Stimulated activated CD4-positive, alpha-beta T cell treated with anti-CD3 and anti-CD28 coated beads, Interleukin-4, amount 100 ng/mL, for 4 hours (primary cell): ENCODE measurements around the gene TSACC.
"Not testable (repeated sequence)": the region's sequence is repeated elsewhere in the genome, so short reads cannot be mapped to it uniquely, and the experiment has no call there.

Source experiments
- DNase-seq, 2 experiments: peaks; one replicate each; pipeline ENCODE4 v3.0.0-alpha.2; 2020

TSACC gene

DNA sequence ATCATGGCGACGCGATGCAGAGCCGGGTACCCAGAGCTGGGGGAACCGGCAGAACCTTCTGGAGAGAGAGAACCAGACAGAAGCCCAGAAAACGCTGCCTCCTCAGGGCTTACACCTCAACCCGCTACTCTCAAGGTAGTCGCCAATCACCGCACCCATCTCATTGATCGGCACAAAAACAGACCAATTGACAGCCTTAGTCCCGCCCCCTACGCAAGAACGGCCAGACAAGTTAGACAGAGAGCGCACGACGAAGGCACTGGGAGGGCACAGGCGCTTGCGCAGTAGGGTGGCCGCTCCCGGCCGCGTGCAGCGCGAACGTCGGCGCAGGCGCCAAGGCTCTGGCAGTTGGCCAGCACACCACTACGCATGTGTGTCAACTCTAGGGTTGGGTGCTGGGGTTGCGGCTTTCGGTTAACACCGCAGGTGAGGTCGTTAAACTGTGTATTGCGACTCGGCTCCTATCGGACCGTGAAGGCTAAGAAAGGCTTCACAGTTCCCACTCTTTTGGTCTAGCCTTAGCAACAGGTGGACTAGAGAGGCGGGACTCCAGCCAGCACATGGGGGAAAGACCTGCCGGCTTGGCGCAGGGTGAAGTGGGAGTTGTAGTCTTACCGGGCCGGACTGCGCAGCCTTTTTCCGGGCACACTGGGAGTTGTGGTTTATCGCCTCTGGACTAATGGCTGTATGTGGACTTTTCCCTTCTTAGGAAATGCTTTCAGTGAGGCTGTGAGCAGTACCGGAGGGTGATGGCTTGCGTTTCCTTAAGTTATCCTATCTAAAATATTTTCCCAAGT, at the start of gene TSACC, which contains the start of gene CCT3:
Gene TSACC (plus strand): TSS at position 347 of the 797 bp plus-strand sequence. CDS start 1,232 bp downstream, outside the sequence.
Gene CCT3 (minus strand): TSS at position 113 of the 797 bp plus-strand sequence. CDS start 108 bp downstream, at position 5.
- DNase-seq = peak; percentile 99

GRCh38 chr1:156289857-156290256, 48.5 kb upstream of the TSACC start:
- no peak for DNase-seq

DNA sequence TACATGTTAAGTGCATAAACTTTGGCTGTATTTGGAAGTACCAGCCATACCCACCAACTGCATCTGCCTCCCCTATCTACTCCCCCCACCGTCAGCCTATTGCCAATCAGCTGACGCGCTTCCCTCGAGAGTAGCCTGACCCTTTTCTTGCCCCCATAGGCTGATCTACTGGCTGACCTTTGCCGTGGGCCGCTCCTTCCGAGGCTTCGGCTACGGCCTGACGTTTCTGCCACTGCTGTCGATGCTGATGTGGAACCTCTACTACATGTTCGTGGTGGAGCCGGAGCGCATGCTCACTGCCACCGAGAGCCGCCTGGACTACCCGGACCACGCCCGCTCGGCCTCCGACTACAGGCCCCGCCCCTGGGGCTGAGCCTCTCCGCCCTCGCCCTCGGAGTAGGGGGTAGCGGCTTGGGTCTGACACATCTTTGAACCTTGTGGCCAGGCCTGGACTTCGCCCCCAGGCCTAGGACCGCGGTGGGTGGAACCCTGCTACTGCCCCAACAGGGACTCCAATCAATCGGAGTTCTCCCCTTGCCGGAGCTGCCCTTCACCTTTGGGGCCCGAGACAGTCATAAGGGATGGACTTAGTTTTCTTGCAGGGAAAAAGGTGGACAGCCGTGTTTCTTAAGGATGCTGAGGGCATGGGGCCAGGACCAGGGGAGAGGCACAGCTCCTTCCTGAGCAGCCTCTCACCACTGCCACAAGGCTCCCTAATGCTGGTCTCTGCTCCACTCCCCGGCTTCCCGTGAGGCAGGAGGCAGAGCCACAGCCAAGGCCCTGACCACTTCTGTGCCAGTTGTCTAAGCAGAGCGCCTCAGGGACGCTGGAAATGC, 46.9 kb upstream of the TSACC start:
- DNase-seq = peak in 1 of 2 experiments; percentile 18

- DNase-seq = no peak
Measured at GRCh38 chr1:156293098-156293434, 45.3 kb upstream of the TSACC start.

DNA sequence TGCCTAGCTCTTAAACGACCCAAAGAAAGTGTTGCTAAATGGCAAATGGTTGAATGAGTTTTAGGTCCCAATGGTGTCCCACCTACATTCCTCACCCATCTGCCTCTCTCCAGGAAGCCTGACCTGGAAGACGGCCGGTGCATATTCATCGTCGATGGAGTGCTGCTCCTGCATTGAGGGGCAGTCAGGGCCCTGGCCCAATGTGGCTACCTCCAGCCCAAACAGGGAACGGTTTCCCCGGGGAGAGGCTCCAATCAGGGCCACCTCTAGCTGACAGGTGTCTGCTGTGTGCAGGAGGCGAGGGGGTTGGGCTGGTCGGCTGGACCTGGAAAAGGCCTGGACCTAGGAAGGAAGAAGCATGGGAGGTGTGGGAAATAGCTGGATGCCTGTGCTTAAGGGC, 44.4 kb upstream of the TSACC start:
- no peak for DNase-seq

DNA sequence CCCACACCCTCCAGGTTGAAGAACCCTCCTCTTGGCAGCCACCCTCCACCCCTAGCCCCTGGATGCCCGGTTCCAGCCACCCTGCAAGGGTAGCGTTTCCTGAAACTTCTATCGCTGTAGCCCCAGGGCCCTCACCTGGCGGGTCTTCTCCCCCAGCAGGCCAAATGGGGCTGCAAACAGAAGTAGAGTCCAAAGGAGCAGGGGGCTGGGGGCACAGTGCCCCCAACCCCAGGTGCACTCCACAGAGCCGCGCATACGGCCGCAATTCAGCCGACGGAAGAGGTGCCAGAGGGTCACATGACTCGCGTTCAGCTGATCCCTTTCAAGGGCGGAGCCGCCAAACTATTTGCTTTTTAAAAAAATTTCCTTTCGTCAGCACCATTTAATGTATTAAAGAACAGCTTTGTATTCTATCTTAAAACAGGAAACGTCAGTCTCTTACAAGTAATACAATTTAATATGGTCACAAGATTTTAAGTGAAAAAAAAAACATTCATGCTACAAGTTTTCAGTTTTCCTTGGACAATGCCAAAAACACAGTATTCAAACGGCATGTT, 42.9 kb upstream of the TSACC start, which contains the start of gene GLMP:
Gene GLMP (minus strand): TSS at position 289 of the 557 bp plus-strand sequence. CDS start 34 bp downstream, at position 255.
- DNase-seq = peak; percentile 41

DNA sequence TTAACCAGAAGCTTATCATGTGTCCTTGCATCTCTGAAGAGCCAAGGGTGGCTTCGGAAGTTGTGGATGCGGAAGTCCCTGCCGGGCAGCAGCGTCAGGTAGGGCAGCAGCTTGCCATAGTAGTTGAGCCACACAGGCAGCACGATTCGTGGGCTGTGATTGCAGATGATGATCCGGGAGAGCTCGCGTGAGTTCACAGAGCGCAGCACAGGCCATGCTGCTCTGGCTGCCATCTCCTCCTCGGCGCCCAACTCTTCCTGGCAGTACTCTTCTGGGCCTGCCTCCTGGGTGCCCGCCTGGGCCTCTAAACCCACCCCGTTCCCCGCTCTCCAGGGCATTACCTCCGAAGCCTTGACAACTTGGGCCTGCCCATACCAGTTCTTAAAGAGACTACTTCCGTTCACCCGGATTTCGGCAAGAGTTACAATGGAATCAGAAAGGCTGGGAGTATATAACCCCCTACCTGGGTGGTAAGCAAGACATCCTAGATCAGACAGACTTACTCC, 39.4 kb upstream of the TSACC start, which contains the start of gene VHLL:
Gene VHLL (minus strand): TSS at position 456 of the 506 bp plus-strand sequence. CDS start 118 bp downstream, at position 338.
- DNase-seq = no peak

DNA sequence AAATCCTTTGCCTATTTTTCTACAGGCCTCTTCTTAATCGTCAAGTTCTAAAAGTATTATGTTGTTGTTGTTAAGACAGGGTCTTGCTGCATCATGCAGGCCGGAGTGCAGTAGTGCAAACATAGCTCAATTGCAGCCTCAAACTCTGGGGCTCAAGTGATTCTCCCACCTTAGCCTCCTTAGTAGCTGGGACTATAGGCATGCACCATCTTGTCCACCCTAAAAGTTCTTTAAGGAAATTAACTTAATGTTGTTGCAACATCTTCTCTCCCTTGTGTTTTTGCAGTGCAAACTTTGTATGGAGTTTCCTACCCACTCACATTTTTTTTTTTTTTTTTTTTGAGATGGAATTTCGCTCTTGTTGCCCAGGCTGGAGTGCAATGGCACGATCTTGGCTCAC, 35.1 kb upstream of the TSACC start:
- DNase-seq = no peak

DNA sequence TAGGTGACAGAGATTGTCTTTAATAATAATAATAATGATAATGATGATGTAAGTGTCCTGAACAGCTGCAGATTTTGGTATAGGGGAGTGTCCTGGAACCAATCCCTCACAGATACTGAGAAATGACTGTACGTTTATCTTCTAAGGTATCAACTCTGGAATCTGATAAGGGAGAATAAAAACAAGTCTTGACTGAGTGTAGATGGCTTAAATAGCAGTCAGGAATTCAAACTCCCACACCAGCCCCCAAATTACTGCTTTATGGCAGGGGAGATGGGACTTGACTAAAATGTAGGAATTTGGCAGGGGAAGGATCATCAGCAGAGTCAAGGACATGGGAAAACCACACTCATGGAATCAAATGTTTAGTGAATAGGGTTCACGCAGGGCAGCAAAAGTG, 33.1 kb upstream of the TSACC start:
- DNase-seq = no peak

GRCh38 chr1:156308078-156308477, 30.2 kb upstream of the TSACC start:
- no peak for DNase-seq

- DNase-seq = no peak
Measured at GRCh38 chr1:156310962-156311361, 27.4 kb upstream of the TSACC start.

GRCh38 chr1:156316909-156317308, 21.4 kb upstream of the TSACC start:
- no peak for DNase-seq

- DNase-seq = no peak
Measured at GRCh38 chr1:156319664-156320063, 18.7 kb upstream of the TSACC start.

- no peak for DNase-seq
Measured at GRCh38 chr1:156320560-156320959, 17.8 kb upstream of the TSACC start.

GRCh38 chr1:156323179-156323578, 15.1 kb upstream of the TSACC start:
- not testable (repeated sequence) for DNase-seq

- DNase-seq = no peak
Measured at GRCh38 chr1:156336242-156336641, 2.1 kb upstream of the TSACC start.

GRCh38 chr1:156337052-156337887, 1.1 kb upstream of the TSACC start:
- DNase-seq = peak in 1 of 2 experiments; percentile 2

DNA sequence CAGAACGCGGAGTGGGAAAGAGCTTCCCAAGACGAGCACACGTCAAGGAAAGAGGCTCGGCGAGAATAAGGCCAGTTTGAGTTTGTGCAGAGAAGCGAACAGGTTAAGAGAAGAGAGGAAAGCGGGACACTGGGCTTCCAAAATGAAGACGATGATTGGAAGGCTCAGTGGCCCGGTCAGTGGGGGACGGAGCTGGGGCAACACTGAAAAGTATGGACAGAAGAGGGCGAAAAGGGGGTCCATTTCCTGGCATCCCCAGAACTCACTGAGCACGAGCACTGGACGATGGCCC, 492 bp upstream of the TSACC start:
- peak in 1 of 2 experiments; percentile 23 for DNase-seq

DNA sequence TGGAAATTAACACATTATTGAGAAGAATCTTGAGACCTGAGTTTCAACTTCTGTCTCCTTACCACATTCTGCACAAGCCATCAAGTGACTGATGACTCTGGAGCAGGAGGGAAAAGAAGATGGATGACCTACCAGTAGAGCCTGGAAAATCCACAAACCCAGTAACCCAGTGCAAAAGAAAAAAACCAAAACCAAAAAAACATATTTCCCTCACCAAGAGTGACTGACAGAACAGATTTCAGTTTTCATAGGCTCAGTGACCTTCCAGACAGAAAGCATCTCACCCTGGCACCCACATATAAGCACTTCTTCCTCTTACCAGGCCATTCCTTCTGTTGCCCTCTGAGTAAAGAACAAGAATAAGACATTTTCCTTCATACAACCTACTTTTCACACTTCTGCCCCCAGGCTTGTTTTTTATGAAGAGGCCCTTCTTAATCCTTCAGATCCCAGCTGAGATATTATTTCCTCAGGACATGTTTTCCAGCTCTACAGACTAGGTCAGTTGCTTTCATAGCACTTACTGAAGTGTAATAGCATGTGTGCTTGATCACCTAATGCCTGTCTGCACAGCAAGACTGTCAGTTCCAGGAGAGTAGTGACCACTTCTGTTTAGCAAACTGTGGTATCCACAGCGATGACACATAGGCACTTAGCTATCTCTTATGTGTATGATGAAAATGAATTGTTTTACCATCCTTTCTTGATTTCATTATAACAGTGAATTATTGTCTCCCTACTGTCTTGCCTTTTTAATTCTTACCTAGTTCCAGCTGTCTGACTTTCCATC, 4.0 kb downstream of the TSACC start:
- DNase-seq = no peak

- no peak for DNase-seq
Measured at GRCh38 chr1:156344409-156344808, 6.1 kb downstream of the TSACC start.

DNA sequence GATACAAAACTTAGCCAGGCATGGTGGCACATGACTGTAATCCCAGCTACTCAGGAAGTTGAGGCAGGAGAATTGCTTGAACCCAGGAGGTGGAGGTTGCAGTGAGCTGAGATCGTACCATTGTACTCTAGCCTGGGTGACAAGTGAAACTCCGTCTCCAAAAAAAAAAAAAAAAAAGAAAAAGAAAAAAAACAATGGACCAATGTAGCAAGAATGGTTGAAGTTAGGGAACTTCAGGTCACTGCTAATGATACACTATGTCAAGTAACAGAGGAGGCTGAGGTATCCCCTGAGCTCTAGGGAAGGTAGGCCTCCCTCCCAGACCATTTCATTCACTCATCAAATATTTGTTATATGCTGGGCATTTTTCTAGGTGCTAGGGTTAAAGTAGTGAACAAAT, 7.7 kb downstream of the TSACC start:
- not testable (repeated sequence) for DNase-seq
